Measurements from ENCODE around the gene KLK4.

KLK4 gene

GRCh38 chr19:50890422-50891252, 20.6 kb downstream of the KLK4 start:
- Histone ChIP-seq H2AFZ (ENCODE audit: low read depth, low read length) (no peak overlapping the region), H2BK5ac (ENCODE audit: low read depth, low read length, poor library complexity, severe bottlenecking) (no peak overlapping the region)
- WGBS = 66% methylated on average over 3 of the region's 5 CpGs

GRCh38 chr19:50889638-50890037, 21.6 kb downstream of the KLK4 start:
- H3K79me1 ChIP-seq (replicated peaks; ENCODE audit: low read length, poor library complexity, severe bottlenecking) = no peaks in the 10 kb centered on the region
- H3K4me3 ChIP-seq (ENCODE audit: insufficient read depth in 1 of 2, low read depth in 1 of 2, low read length in 2 of 2) = no peak overlapping the region
- WGBS = 43% methylated on average over 3 of the region's 3 CpGs
- DNase-seq = no peak
- H2AFZ ChIP-seq (ENCODE audit: low read depth, low read length) = no peak overlapping the region
- H3K36me3 ChIP-seq (ENCODE audit: control insufficient read depth in 1 of 2, insufficient read depth in 2 of 2, low read depth in 1 of 2, low read length in 2 of 2) = no peaks in the 10 kb centered on the region
- no peak overlapping the region for H3K9ac ChIP-seq (ENCODE audit: low read length)
- no peak overlapping the region for H2BK12ac ChIP-seq (ENCODE audit: low read length in 2 of 2)
- H3K27ac ChIP-seq (ENCODE audit: low read length, poor library complexity, severe bottlenecking) = no peak overlapping the region
- no peak overlapping the region for H3K18ac ChIP-seq (ENCODE audit: low read depth in 1 of 2, low read length in 2 of 2)
- no peak overlapping the region for H3K4ac ChIP-seq (ENCODE audit: low read depth in 1 of 2, low read length in 2 of 2)
- H4K91ac ChIP-seq (ENCODE audit: low read length) = no peak overlapping the region
- no peak overlapping the region for H2BK5ac ChIP-seq (ENCODE audit: low read depth, low read length, poor library complexity, severe bottlenecking)
- H3K14ac ChIP-seq (ENCODE audit: low read length in 2 of 2) = no peak overlapping the region
- peaks cover 0 to 43% of the 10 kb centered on the region in 2 experiments for H3K27me3 ChIP-seq (ENCODE audit: control insufficient read depth in 1 of 2, insufficient read depth in 1 of 2, low read length in 2 of 2)
- no peak overlapping the region for H3K4me2 ChIP-seq (ENCODE audit: low read length, poor library complexity, severe bottlenecking)
- no peak overlapping the region for H4K8ac ChIP-seq (ENCODE audit: low read length)
- peaks cover 1% of the 10 kb centered on the region for H3K4me1 ChIP-seq (ENCODE audit: control insufficient read depth, insufficient read depth, low read depth, low read length)
- H2BK120ac ChIP-seq (ENCODE audit: low read depth, low read length) = no peak overlapping the region
- no peak overlapping the region for H3K23ac ChIP-seq (ENCODE audit: low read length in 2 of 2)
- no peak overlapping the region for H2AK5ac ChIP-seq (ENCODE audit: low read length, severe bottlenecking)
- H2BK15ac ChIP-seq (ENCODE audit: low read depth, poor library complexity, severe bottlenecking) = no peak overlapping the region
- H3K9me3 ChIP-seq (ENCODE audit: control insufficient read depth, low read length) = no peaks in the 10 kb centered on the region

More at GRCh38 chr19:50890422-50891252, 20.6 kb downstream of the KLK4 start:
- Histone ChIP-seq H3K14ac (ENCODE audit: low read length in 2 of 2) (no peak overlapping the region), H2AK5ac (ENCODE audit: low read length, severe bottlenecking) (no peak overlapping the region), H3K27me3 (ENCODE audit: control insufficient read depth in 1 of 2, insufficient read depth in 1 of 2, low read length in 2 of 2) (peaks cover 0 to 33% of the 10 kb centered on the region in 2 experiments), H3K9ac (ENCODE audit: low read length) (no peak overlapping the region), H3K79me1 (replicated peaks; ENCODE audit: low read length, poor library complexity, severe bottlenecking) (no peaks in the 10 kb centered on the region), H3K4me3 (ENCODE audit: insufficient read depth in 1 of 2, low read depth in 1 of 2, low read length in 2 of 2) (no peak overlapping the region), H2BK12ac (ENCODE audit: low read length in 2 of 2) (no peak overlapping the region), H4K91ac (ENCODE audit: low read length) (no peak overlapping the region), H3K4ac (ENCODE audit: low read depth in 1 of 2, low read length in 2 of 2) (no peak overlapping the region), H3K4me2 (ENCODE audit: low read length, poor library complexity, severe bottlenecking) (no peak overlapping the region), H3K9me3 (ENCODE audit: control insufficient read depth, low read length) (no peaks in the 10 kb centered on the region), H4K8ac (ENCODE audit: low read length) (no peak overlapping the region), H2BK120ac (ENCODE audit: low read depth, low read length) (no peak overlapping the region), H3K18ac (ENCODE audit: low read depth in 1 of 2, low read length in 2 of 2) (no peak overlapping the region), H3K4me1 (ENCODE audit: control insufficient read depth, insufficient read depth, low read depth, low read length) (peaks cover 1% of the 10 kb centered on the region), H2BK15ac (ENCODE audit: low read depth, poor library complexity, severe bottlenecking) (no peak overlapping the region), H3K27ac (ENCODE audit: low read length, poor library complexity, severe bottlenecking) (no peak overlapping the region), H3K23ac (ENCODE audit: low read length in 2 of 2) (no peak overlapping the region), H3K36me3 (ENCODE audit: control insufficient read depth in 1 of 2, insufficient read depth in 2 of 2, low read depth in 1 of 2, low read length in 2 of 2) (no peaks in the 10 kb centered on the region)
- DNase-seq = no peak

- no peak overlapping the region for H3K18ac ChIP-seq (ENCODE audit: low read depth in 1 of 2, low read length in 2 of 2)
- H3K4me3 ChIP-seq (ENCODE audit: insufficient read depth in 1 of 2, low read depth in 1 of 2, low read length in 2 of 2) = no peak overlapping the region
- no peak overlapping the region for H3K9ac ChIP-seq (ENCODE audit: low read length)
- no peak overlapping the region for H2AFZ ChIP-seq (ENCODE audit: low read depth, low read length)
- DNase-seq = no peak
- no peak overlapping the region for H3K4me2 ChIP-seq (ENCODE audit: low read length, poor library complexity, severe bottlenecking)
- no peak overlapping the region for H2BK120ac ChIP-seq (ENCODE audit: low read depth, low read length)
- H3K14ac ChIP-seq (ENCODE audit: low read length in 2 of 2) = no peak overlapping the region
- no peak overlapping the region for H4K8ac ChIP-seq (ENCODE audit: low read length)
- no peak overlapping the region for H4K91ac ChIP-seq (ENCODE audit: low read length)
- H3K4me1 ChIP-seq (ENCODE audit: control insufficient read depth, insufficient read depth, low read depth, low read length) = no peaks in the 10 kb centered on the region
- 48% methylated on average over 3 of the region's 3 CpGs for WGBS
- no peaks in the 10 kb centered on the region for H3K79me1 ChIP-seq (replicated peaks; ENCODE audit: low read length, poor library complexity, severe bottlenecking)
- no peak overlapping the region for H3K27ac ChIP-seq (ENCODE audit: low read length, poor library complexity, severe bottlenecking)
- no peak overlapping the region for H2BK15ac ChIP-seq (ENCODE audit: low read depth, poor library complexity, severe bottlenecking)
- peaks cover 0 to 83% of the 10 kb centered on the region in 2 experiments for H3K27me3 ChIP-seq (ENCODE audit: control insufficient read depth in 1 of 2, insufficient read depth in 1 of 2, low read length in 2 of 2)
- H3K4ac ChIP-seq (ENCODE audit: low read depth in 1 of 2, low read length in 2 of 2) = no peak overlapping the region
- no peaks in the 10 kb centered on the region for H3K36me3 ChIP-seq (ENCODE audit: control insufficient read depth in 1 of 2, insufficient read depth in 2 of 2, low read depth in 1 of 2, low read length in 2 of 2)
- no peaks in the 10 kb centered on the region for H3K9me3 ChIP-seq (ENCODE audit: control insufficient read depth, low read length)
- H2BK12ac ChIP-seq (ENCODE audit: low read length in 2 of 2) = no peak overlapping the region
- H3K23ac ChIP-seq (ENCODE audit: low read length in 2 of 2) = no peak overlapping the region
- H2AK5ac ChIP-seq (ENCODE audit: low read length, severe bottlenecking) = no peak overlapping the region
- H2BK5ac ChIP-seq (ENCODE audit: low read depth, low read length, poor library complexity, severe bottlenecking) = no peak overlapping the region
Observed at GRCh38 chr19:50882188-50882587, 29.0 kb downstream of the KLK4 start.

GRCh38 chr19:50880241-50880640, 31.0 kb downstream of the KLK4 start:
- Histone ChIP-seq H3K27ac (ENCODE audit: low read length, poor library complexity, severe bottlenecking) (no peak overlapping the region), H4K91ac (ENCODE audit: low read length) (no peak overlapping the region), H3K4me2 (ENCODE audit: low read length, poor library complexity, severe bottlenecking) (no peak overlapping the region), H3K4me1 (ENCODE audit: control insufficient read depth, insufficient read depth, low read depth, low read length) (no peaks in the 10 kb centered on the region), H3K23ac (ENCODE audit: low read length in 2 of 2) (no peak overlapping the region), H4K8ac (ENCODE audit: low read length) (no peak overlapping the region), H3K9me3 (ENCODE audit: control insufficient read depth, low read length) (no peaks in the 10 kb centered on the region), H3K36me3 (ENCODE audit: control insufficient read depth in 1 of 2, insufficient read depth in 2 of 2, low read depth in 1 of 2, low read length in 2 of 2) (no peaks in the 10 kb centered on the region), H3K4me3 (ENCODE audit: insufficient read depth in 1 of 2, low read depth in 1 of 2, low read length in 2 of 2) (no peak overlapping the region), H2BK12ac (ENCODE audit: low read length in 2 of 2) (no peak overlapping the region), H2AFZ (ENCODE audit: low read depth, low read length) (no peak overlapping the region), H2BK5ac (ENCODE audit: low read depth, low read length, poor library complexity, severe bottlenecking) (no peak overlapping the region), H3K14ac (ENCODE audit: low read length in 2 of 2) (no peak overlapping the region), H3K4ac (ENCODE audit: low read depth in 1 of 2, low read length in 2 of 2) (no peak overlapping the region), H3K27me3 (ENCODE audit: control insufficient read depth in 1 of 2, insufficient read depth in 1 of 2, low read length in 2 of 2) (peaks cover 0 to 82% of the 10 kb centered on the region in 2 experiments), H3K79me1 (replicated peaks; ENCODE audit: low read length, poor library complexity, severe bottlenecking) (no peaks in the 10 kb centered on the region), H2BK15ac (ENCODE audit: low read depth, poor library complexity, severe bottlenecking) (no peak overlapping the region), H2BK120ac (ENCODE audit: low read depth, low read length) (no peak overlapping the region), H3K18ac (ENCODE audit: low read depth in 1 of 2, low read length in 2 of 2) (no peak overlapping the region), H2AK5ac (ENCODE audit: low read length, severe bottlenecking) (no peak overlapping the region), H3K9ac (ENCODE audit: low read length) (no peak overlapping the region)
- DNase-seq = no peak
- WGBS = 60% methylated on average over 5 of the region's 5 CpGs

Data from mesenchymal stem cell (in vitro differentiated cells and primary cell).